Stimulated activated naive CD4-positive, alpha-beta T cell (primary cell): ENCODE data around the gene AFDN.

Source experiments
- DNase-seq, 6 experiments: peaks; one replicate each; lab custom pipeline; 2025; lab: John Stamatoyannopoulos, UW

The AFDN gene

GRCh38 chr6:167921831-167922230 is 95.1 kb downstream of the AFDN start:
- no peak for DNase-seq

- no peak for DNase-seq
Observed at GRCh38 chr6:167925026-167925425, 98.3 kb downstream of the AFDN start.

- no peak for DNase-seq
Observed at GRCh38 chr6:167927246-167927645, 100.5 kb downstream of the AFDN start.

GRCh38 chr6:167928111-167928510 is 101.4 kb downstream of the AFDN start:
- DNase-seq: no peak

GRCh38 chr6:167930295-167930694 is 103.6 kb downstream of the AFDN start:
- no peak for DNase-seq

- DNase-seq: no peak
Observed at GRCh38 chr6:167932468-167933276, 106.0 kb downstream of the AFDN start.

- no peak for DNase-seq
Observed at GRCh38 chr6:167933290-167933689, 106.6 kb downstream of the AFDN start.

- no peak for DNase-seq
Observed at GRCh38 chr6:167933847-167934246, 107.1 kb downstream of the AFDN start.

- no peak for DNase-seq
Observed at GRCh38 chr6:167934426-167934864, 107.7 kb downstream of the AFDN start.

- DNase-seq: no peak
Observed at GRCh38 chr6:167936051-167936450, 109.3 kb downstream of the AFDN start.

GRCh38 chr6:167937301-167937700 is 110.6 kb downstream of the AFDN start:
- DNase-seq: no peak

- no peak for DNase-seq
Observed at GRCh38 chr6:167937948-167938911, 111.5 kb downstream of the AFDN start.

GRCh38 chr6:167941822-167942221 is 115.1 kb downstream of the AFDN start:
- DNase-seq: no peak

GRCh38 chr6:167944130-167944529 is 117.4 kb downstream of the AFDN start:
- DNase-seq: no peak

GRCh38 chr6:167946007-167946406 is 119.3 kb downstream of the AFDN start:
- no peak for DNase-seq

- DNase-seq: no peak
Observed at GRCh38 chr6:167946604-167947003, 119.9 kb downstream of the AFDN start.

- DNase-seq: no peak
Observed at GRCh38 chr6:167947716-167948115, 121.0 kb downstream of the AFDN start.

GRCh38 chr6:167948716-167949115 is 122.0 kb downstream of the AFDN start:
- no peak for DNase-seq

GRCh38 chr6:167949121-167949684 is 122.5 kb downstream of the AFDN start:
- no peak for DNase-seq

- DNase-seq: no peak
Observed at GRCh38 chr6:167951781-167952511, 125.2 kb downstream of the AFDN start.

GRCh38 chr6:167952512-167952859 is 125.8 kb downstream of the AFDN start:
- DNase-seq: no peak

GRCh38 chr6:167953551-167953950 is 126.8 kb downstream of the AFDN start:
- no peak for DNase-seq
